ENCODE measurements around the gene PACS2.
"Not testable (repeated sequence)": the region's sequence is repeated elsewhere in the genome, so short reads cannot be mapped to it uniquely, and the experiment has no call there.

- not testable (repeated sequence) for TF ChIP-seq CTCF (conservative IDR thresholded peaks at IDR 0.05; ENCODE audit: low read depth, low read length); ELK1 (IDR thresholded peaks at IDR 0.05; ENCODE audit: borderline replicate concordance, low read depth, low read length); RFX5 (IDR thresholded peaks at IDR 0.05; ENCODE audit: low read depth, low read length); USF2 (IDR thresholded peaks at IDR 0.05; ENCODE audit: low read depth, low read length); POLR2A (IDR thresholded peaks at IDR 0.05; ENCODE audit: low read depth, low read length); RCOR1 (IDR thresholded peaks at IDR 0.05; ENCODE audit: insufficient replicate concordance, low read length); MXI1 (IDR thresholded peaks at IDR 0.05; ENCODE audit: borderline replicate concordance, low read depth, low read length); BHLHE40 (IDR thresholded peaks at IDR 0.05; ENCODE audit: low read depth, low read length)
Observed at GRCh38 chr14:105288936-105289335, 25.6 kb upstream of the PACS2 start.

Data from IMR-90 (cell line).